Lower leg skin (tissue), 3 donors: Measurements from ENCODE around the gene PAOX.

Experiments
- POLR2A ChIP-seq, 2 donors: fragments of 450-650 bp; IDR thresholded peaks; one replicate each; pipeline ENCODE4 v1.6.1; 2016 to 2017; ENCODE audit warnings: antibody characterized with exemption in 2 of 2, mild to moderate bottlenecking in 1 of 2, moderate library complexity in 1 of 2
- TF ChIP-seq, protein P1 (sequence below), 3 donors: fragments of 450-650 bp; IDR thresholded peaks; one replicate each; pipeline ENCODE4 v1.5.1; 2016; ENCODE audit warnings: antibody characterized with exemption in 3 of 3, mild to moderate bottlenecking in 3 of 3, moderate library complexity in 2 of 3

GRCh38 chr10:133361227-133361626 lies 17.8 kb upstream of the PAOX start:
- TF ChIP-seq, protein P1, sequence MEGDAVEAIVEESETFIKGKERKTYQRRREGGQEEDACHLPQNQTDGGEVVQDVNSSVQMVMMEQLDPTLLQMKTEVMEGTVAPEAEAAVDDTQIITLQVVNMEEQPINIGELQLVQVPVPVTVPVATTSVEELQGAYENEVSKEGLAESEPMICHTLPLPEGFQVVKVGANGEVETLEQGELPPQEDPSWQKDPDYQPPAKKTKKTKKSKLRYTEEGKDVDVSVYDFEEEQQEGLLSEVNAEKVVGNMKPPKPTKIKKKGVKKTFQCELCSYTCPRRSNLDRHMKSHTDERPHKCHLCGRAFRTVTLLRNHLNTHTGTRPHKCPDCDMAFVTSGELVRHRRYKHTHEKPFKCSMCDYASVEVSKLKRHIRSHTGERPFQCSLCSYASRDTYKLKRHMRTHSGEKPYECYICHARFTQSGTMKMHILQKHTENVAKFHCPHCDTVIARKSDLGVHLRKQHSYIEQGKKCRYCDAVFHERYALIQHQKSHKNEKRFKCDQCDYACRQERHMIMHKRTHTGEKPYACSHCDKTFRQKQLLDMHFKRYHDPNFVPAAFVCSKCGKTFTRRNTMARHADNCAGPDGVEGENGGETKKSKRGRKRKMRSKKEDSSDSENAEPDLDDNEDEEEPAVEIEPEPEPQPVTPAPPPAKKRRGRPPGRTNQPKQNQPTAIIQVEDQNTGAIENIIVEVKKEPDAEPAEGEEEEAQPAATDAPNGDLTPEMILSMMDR (IDR thresholded peaks at IDR 0.05): no peak
- TF ChIP-seq POLR2A (IDR thresholded peaks at IDR 0.05): no peak
